Stimulated activated effector memory CD8-positive, alpha-beta T cell treated with anti-CD3 and anti-CD28 coated beads, Interleukin-12 subunit alpha, Interleukin-12 subunit beta, amount 100 ng/mL, for 72 hours (primary cell): ENCODE results near the gene DNM2.
A peak's percentile ranks its signal among the peaks of the same experiment; 100 is the strongest.

Source experiments
- ATAC-seq: fragments of 150-1000 bp; cut with Tn5 transposase; 2 replicates; pipeline ENCODE4 v1.10.0; 2021
- DNase-seq, 2 donors: peaks; one replicate each; pipeline ENCODE4 v3.0.0; 2021 to 2022; ENCODE audit warnings: low spot score in 2 of 2
- H3K27ac Mint-ChIP-seq: one replicate; pipeline ENCODE4 v1.8.0; 2022; ENCODE audit warnings: mild to moderate bottlenecking, mixed read lengths
- H3K36me3 Mint-ChIP-seq: one replicate; pipeline ENCODE4 v1.8.0; 2022; ENCODE audit warnings: mild to moderate bottlenecking, mixed read lengths
- H3K4me1 Mint-ChIP-seq: one replicate; pipeline ENCODE4 v1.8.0; 2022; ENCODE audit warnings: mixed read lengths
- H3K4me3 Mint-ChIP-seq: one replicate; pipeline ENCODE4 v1.8.0; 2022; ENCODE audit warnings: mild to moderate bottlenecking, mixed read lengths
- H3K9me3 Mint-ChIP-seq: one replicate; pipeline ENCODE4 v1.8.0; 2022; ENCODE audit warnings: mixed read lengths

The DNM2 gene

GRCh38 chr19:10816691-10817090 lies 98.8 kb downstream of the DNM2 start:
- no peak for DNase-seq
- Mint-ChIP-seq H3K4me1 (peaks cover 47% of the 10 kb centered on the region), H3K27ac (peak overlapping the region; percentile 72)

GRCh38 chr19:10817291-10818038 lies 99.6 kb downstream of the DNM2 start:
- ATAC-seq, result no peak
- peaks cover 41% of the 10 kb centered on the region for H3K4me1 Mint-ChIP-seq
- peaks cover 73% of the 10 kb centered on the region for H3K36me3 Mint-ChIP-seq
- peak overlapping the region; percentile 72 for H3K27ac Mint-ChIP-seq
- H3K4me3 Mint-ChIP-seq, result no peak overlapping the region
- H3K9me3 Mint-ChIP-seq, result no peaks in the 10 kb centered on the region
- no peak for DNase-seq

More at GRCh38 chr19:10816691-10817090, 98.8 kb downstream of the DNM2 start:
- Mint-ChIP-seq H3K4me3 (no peak overlapping the region), H3K9me3 (no peaks in the 10 kb centered on the region), H3K36me3 (peaks cover 71% of the 10 kb centered on the region)
- no peak for ATAC-seq

- ATAC-seq (no peak), DNase-seq (no peak)
- Mint-ChIP-seq H3K9me3 (no peaks in the 10 kb centered on the region), H3K36me3 (peaks cover 75% of the 10 kb centered on the region), H3K4me3 (no peak overlapping the region), H3K27ac (peak overlapping the region; percentile 72), H3K4me1 (peaks cover 33% of the 10 kb centered on the region)
These were observed 100.6 kb downstream of the DNM2 start for GRCh38 chr19:10818301-10819123.

- peaks cover 76% of the 10 kb centered on the region for H3K36me3 Mint-ChIP-seq
- no peak overlapping the region for H3K4me3 Mint-ChIP-seq
- peaks cover 28% of the 10 kb centered on the region for H3K4me1 Mint-ChIP-seq
- DNase-seq, result no peak
- peak overlapping the region; percentile 96 for H3K27ac Mint-ChIP-seq
- no peak for ATAC-seq
- H3K9me3 Mint-ChIP-seq, result no peaks in the 10 kb centered on the region
These were observed 101.5 kb downstream of the DNM2 start for GRCh38 chr19:10819124-10820060.

GRCh38 chr19:10820173-10820572 lies 102.3 kb downstream of the DNM2 start:
- DNase-seq (no peak), ATAC-seq (peak; percentile 51)
- peak overlapping the region; percentile 96 for H3K27ac Mint-ChIP-seq
- peaks cover 77% of the 10 kb centered on the region for H3K36me3 Mint-ChIP-seq
- peaks cover 20% of the 10 kb centered on the region for H3K4me1 Mint-ChIP-seq
- no peak overlapping the region for H3K4me3 Mint-ChIP-seq
- H3K9me3 Mint-ChIP-seq, result no peaks in the 10 kb centered on the region

GRCh38 chr19:10823690-10824089 lies 105.8 kb downstream of the DNM2 start:
- Mint-ChIP-seq H3K4me3 (no peak overlapping the region), H3K36me3 (peaks cover 98% of the 10 kb centered on the region), H3K27ac (peak overlapping the region; percentile 50), H3K9me3 (no peaks in the 10 kb centered on the region), H3K4me1 (peaks cover 16% of the 10 kb centered on the region)
- DNase-seq (no peak), ATAC-seq (no peak)

- DNase-seq (no peak), ATAC-seq (no peak)
- peak overlapping the region; percentile 54 for H3K27ac Mint-ChIP-seq
- no peaks in the 10 kb centered on the region for H3K4me1 Mint-ChIP-seq
- peaks cover 97% of the 10 kb centered on the region for H3K36me3 Mint-ChIP-seq
- no peak overlapping the region for H3K4me3 Mint-ChIP-seq
- H3K9me3 Mint-ChIP-seq, result no peaks in the 10 kb centered on the region
These were observed 108.4 kb downstream of the DNM2 start for GRCh38 chr19:10826231-10826630.

GRCh38 chr19:10826846-10827245 lies 109.0 kb downstream of the DNM2 start:
- H3K9me3 Mint-ChIP-seq, result no peaks in the 10 kb centered on the region
- DNase-seq, result no peak
- H3K4me3 Mint-ChIP-seq, result no peak overlapping the region
- H3K27ac Mint-ChIP-seq, result no peak overlapping the region
- ATAC-seq, result no peak
- H3K36me3 Mint-ChIP-seq, result peaks cover 97% of the 10 kb centered on the region
- H3K4me1 Mint-ChIP-seq, result no peaks in the 10 kb centered on the region

- Mint-ChIP-seq H3K27ac (peak overlapping the region; percentile 63), H3K4me3 (no peak overlapping the region), H3K36me3 (peaks cover 97% of the 10 kb centered on the region)
These were observed 111.3 kb downstream of the DNM2 start for GRCh38 chr19:10828981-10829821.

GRCh38 chr19:10829967-10830366 lies 112.1 kb downstream of the DNM2 start:
- Mint-ChIP-seq H3K4me1 (peaks cover under 1% of the 10 kb centered on the region), H3K36me3 (peaks cover 97% of the 10 kb centered on the region), H3K27ac (peak overlapping the region; percentile 63), H3K9me3 (no peaks in the 10 kb centered on the region), H3K4me3 (no peak overlapping the region)
- ATAC-seq (no peak), DNase-seq (no peak)

More at GRCh38 chr19:10828981-10829821, 111.3 kb downstream of the DNM2 start:
- no peaks in the 10 kb centered on the region for H3K9me3 Mint-ChIP-seq
- DNase-seq (no peak), ATAC-seq (peak; percentile 38)
- H3K4me1 Mint-ChIP-seq, result no peaks in the 10 kb centered on the region

- H3K9me3 Mint-ChIP-seq, result no peaks in the 10 kb centered on the region
- H3K27ac Mint-ChIP-seq, result no peak overlapping the region
- H3K4me3 Mint-ChIP-seq, result no peak overlapping the region
- no peak for DNase-seq
- no peak for ATAC-seq
- peaks cover 97% of the 10 kb centered on the region for H3K36me3 Mint-ChIP-seq
- H3K4me1 Mint-ChIP-seq, result peaks cover 4% of the 10 kb centered on the region
These were observed 112.5 kb downstream of the DNM2 start for GRCh38 chr19:10830370-10830769.

GRCh38 chr19:10830931-10831779 lies 113.3 kb downstream of the DNM2 start:
- peaks cover 97% of the 10 kb centered on the region for H3K36me3 Mint-ChIP-seq
- peaks cover 12% of the 10 kb centered on the region for H3K4me1 Mint-ChIP-seq

GRCh38 chr19:10831987-10832938 lies 114.4 kb downstream of the DNM2 start:
- Mint-ChIP-seq H3K9me3 (peaks cover 2% of the 10 kb centered on the region), H3K36me3 (peaks cover 97% of the 10 kb centered on the region), H3K4me1 (peaks cover 20% of the 10 kb centered on the region), H3K4me3 (no peak overlapping the region), H3K27ac (peak overlapping the region; percentile 78)
- no peak for DNase-seq
- no peak for ATAC-seq

More at GRCh38 chr19:10830931-10831779, 113.3 kb downstream of the DNM2 start:
- Mint-ChIP-seq H3K27ac (peak overlapping the region; percentile 78), H3K9me3 (no peaks in the 10 kb centered on the region), H3K4me3 (no peak overlapping the region)
- no peak for ATAC-seq
- DNase-seq, result no peak
